ENCODE results near the gene ABHD12B. TPM values are rescaled to one million over a fixed set of nuclear protein-coding genes. Genes with fewer than 3 reads are reported as not detected.

ABHD12B gene
- total RNA-seq, 1 experiment from 2014 or later: not detected

DNA sequence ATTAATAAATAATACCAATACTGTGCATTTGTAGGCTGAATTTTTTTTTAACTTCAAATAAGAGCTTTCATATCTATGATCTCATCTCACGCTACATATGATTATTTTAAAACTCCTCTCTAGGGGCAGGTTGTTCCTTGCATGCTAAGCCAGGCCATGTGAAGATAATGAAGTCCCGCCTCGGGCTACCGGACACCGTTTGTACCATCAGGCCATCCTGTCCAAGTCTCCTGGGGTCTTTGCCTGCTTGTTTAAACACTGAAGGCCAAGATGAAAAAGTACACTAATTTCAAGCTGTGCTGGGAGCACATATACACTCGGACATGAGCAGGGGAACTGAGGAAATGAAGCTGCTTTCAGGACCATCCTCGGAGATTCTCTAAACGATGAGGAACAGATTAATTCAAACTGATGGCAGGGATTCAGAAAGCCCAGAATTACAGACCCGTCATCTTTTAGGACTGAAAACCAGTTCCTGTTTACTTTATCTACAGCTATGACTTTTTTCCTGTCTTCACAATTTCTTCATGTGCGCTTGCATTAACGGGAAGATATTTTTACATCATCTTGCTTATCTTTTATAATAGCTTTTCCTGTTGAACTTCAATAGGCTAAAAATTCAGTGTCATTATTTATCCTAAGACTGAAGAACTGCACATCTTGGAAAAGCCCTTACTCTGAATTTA lies 6.3 kb upstream of the ABHD12B start:
- intact Hi-C loops (cut with micrococcal nuclease; ENCODE audit: unreplicated experiment): no loop called here
- CTCF ChIA-PET: no interaction called here
- H3K36me3 Mint-ChIP-seq (ENCODE audit: insufficient read depth, unreplicated experiment): no peaks in the 10 kb centered on the region

DNA sequence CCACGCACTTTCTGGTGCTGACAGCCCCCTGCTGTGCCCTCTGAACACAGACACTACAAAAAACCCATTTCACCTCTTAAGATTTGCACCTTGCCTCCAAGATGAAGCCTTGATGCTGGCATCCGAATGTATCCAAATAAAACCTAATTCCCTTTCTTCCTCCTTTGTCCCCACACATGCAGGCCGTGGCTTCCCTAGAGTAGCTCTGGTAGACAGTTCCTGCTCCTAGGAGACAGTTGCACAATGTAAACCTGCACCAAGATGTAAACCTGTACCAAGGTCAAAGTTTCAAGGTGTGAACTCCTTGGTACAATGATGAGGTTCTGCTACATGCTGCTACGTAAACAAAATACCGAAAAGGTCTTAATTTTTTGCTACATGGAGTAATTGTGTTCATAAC lies 625 bp upstream of the ABHD12B start:
- TF ChIP-seq, protein P1, sequence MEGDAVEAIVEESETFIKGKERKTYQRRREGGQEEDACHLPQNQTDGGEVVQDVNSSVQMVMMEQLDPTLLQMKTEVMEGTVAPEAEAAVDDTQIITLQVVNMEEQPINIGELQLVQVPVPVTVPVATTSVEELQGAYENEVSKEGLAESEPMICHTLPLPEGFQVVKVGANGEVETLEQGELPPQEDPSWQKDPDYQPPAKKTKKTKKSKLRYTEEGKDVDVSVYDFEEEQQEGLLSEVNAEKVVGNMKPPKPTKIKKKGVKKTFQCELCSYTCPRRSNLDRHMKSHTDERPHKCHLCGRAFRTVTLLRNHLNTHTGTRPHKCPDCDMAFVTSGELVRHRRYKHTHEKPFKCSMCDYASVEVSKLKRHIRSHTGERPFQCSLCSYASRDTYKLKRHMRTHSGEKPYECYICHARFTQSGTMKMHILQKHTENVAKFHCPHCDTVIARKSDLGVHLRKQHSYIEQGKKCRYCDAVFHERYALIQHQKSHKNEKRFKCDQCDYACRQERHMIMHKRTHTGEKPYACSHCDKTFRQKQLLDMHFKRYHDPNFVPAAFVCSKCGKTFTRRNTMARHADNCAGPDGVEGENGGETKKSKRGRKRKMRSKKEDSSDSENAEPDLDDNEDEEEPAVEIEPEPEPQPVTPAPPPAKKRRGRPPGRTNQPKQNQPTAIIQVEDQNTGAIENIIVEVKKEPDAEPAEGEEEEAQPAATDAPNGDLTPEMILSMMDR (IDR thresholded peaks at IDR 0.05; ENCODE audit: unreplicated experiment): no peak
- BruUV-seq (replicated peaks): no TSS peak
- Mint-ChIP-seq H3K4me3 (ENCODE audit: low read depth, unreplicated experiment) (peak overlapping the region; percentile 22), H3K27me3 (ENCODE audit: unreplicated experiment) (peaks cover 70% of the 10 kb centered on the region), H3K9me3 (ENCODE audit: low read depth, unreplicated experiment) (no peaks in the 10 kb centered on the region), H3K36me3 (ENCODE audit: insufficient read depth, unreplicated experiment) (no peaks in the 10 kb centered on the region), H3K4me1 (ENCODE audit: low read depth, unreplicated experiment) (no peaks in the 10 kb centered on the region), H3K27ac (ENCODE audit: unreplicated experiment) (no peak overlapping the region)
- intact Hi-C loops (cut with micrococcal nuclease; ENCODE audit: unreplicated experiment): no loop called here
- no peak for DNase-seq
- CTCF ChIA-PET: no interaction called here

More for the DNA sequence above, 6.3 kb upstream of the ABHD12B start:
- H3K4me1 Mint-ChIP-seq (ENCODE audit: low read depth, unreplicated experiment): no peaks in the 10 kb centered on the region
- no TSS peak for BruUV-seq (replicated peaks)
- DNase-seq: no peak
- H3K9me3 Mint-ChIP-seq (ENCODE audit: low read depth, unreplicated experiment): no peaks in the 10 kb centered on the region
- peaks cover 22% of the 10 kb centered on the region for H3K27me3 Mint-ChIP-seq (ENCODE audit: unreplicated experiment)
- no peak overlapping the region for H3K4me3 Mint-ChIP-seq (ENCODE audit: low read depth, unreplicated experiment)
- TF ChIP-seq, protein P1 (IDR thresholded peaks at IDR 0.05; ENCODE audit: unreplicated experiment): no peak
- no peak overlapping the region for H3K27ac Mint-ChIP-seq (ENCODE audit: unreplicated experiment)

DNA sequence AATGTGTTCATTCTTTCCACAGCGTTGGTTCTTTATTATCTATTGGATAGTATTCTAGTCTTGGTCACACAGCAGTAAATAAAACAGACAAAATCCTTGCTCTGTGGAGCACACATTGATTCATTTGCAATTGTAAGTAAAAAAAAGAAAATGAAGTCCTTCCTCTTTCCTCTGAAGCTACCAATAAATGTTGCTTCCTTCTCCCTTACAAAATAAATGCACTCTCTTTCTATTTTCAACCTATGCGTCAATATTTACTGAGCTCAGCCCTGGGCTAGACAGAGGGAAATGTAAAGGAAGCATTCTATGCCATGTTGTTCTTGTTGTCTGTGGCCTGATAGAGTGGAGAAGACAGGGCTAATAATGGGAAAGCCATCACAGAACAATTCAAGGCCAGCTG lies 2.9 kb downstream of the ABHD12B start:
- Mint-ChIP-seq H3K36me3 (ENCODE audit: insufficient read depth, unreplicated experiment) (no peaks in the 10 kb centered on the region), H3K4me3 (ENCODE audit: low read depth, unreplicated experiment) (no peak overlapping the region), H3K27me3 (ENCODE audit: unreplicated experiment) (peaks cover 56% of the 10 kb centered on the region), H3K27ac (ENCODE audit: unreplicated experiment) (no peak overlapping the region), H3K9me3 (ENCODE audit: low read depth, unreplicated experiment) (no peaks in the 10 kb centered on the region), H3K4me1 (ENCODE audit: low read depth, unreplicated experiment) (no peaks in the 10 kb centered on the region)
- DNase-seq: no peak
- no TSS peak for BruUV-seq (replicated peaks)
- intact Hi-C loops (cut with micrococcal nuclease; ENCODE audit: unreplicated experiment): no loop called here
- TF ChIP-seq, protein P1 (IDR thresholded peaks at IDR 0.05; ENCODE audit: unreplicated experiment): no peak
- CTCF ChIA-PET: interaction anchor here (0.6 kb wide), 1 partner anchor 75 kb away, joined by 3 read pairs; no protein-coding TSS in a partner anchor

DNA sequence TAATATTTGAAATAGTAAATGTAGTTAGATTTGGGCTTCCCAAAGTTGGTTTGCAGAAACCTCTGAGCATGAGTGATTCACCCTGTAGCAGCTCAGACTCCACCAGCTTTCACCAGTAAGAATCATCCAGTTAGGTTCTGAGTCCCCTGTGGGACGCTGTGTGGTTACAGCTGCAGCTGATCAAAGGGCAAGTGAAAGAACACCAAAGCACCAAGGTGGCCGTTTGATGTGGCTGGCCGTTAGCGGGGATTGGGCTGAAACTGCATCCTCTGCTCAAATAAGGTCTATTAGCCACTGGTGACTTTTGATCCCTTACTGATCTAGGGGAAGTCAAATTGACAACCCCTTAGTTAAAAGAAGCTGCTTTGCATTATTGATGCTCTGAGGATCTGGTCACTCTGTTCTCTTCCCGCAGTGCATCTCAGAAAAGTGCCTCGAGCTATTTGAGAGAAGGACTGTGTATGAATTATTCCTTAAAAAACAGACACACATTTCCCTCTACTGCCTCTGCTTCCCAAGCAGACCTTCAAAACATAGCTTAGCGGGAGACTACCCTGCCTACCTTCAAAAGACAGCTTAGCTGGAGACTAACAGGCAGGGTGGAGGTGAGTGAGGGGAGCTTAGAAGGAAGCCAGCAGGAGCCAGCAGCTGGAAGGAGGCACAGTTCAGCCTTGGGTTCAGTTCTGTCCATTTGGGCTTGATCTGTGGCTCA lies 3.7 kb downstream of the ABHD12B start:
- H3K27ac Mint-ChIP-seq (ENCODE audit: unreplicated experiment): no peak overlapping the region
- H3K4me1 Mint-ChIP-seq (ENCODE audit: low read depth, unreplicated experiment): no peaks in the 10 kb centered on the region
- no TSS peak for BruUV-seq (replicated peaks)
- H3K9me3 Mint-ChIP-seq (ENCODE audit: low read depth, unreplicated experiment): no peaks in the 10 kb centered on the region
- CTCF ChIA-PET: interaction anchor here (0.6 kb wide), 1 partner anchor 75 kb away, joined by 3 read pairs; no protein-coding TSS in a partner anchor
- intact Hi-C loops (cut with micrococcal nuclease; ENCODE audit: unreplicated experiment): no loop called here
- no peaks in the 10 kb centered on the region for H3K36me3 Mint-ChIP-seq (ENCODE audit: insufficient read depth, unreplicated experiment)
- TF ChIP-seq, protein P1 (IDR thresholded peaks at IDR 0.05; ENCODE audit: unreplicated experiment): no peak
- H3K4me3 Mint-ChIP-seq (ENCODE audit: low read depth, unreplicated experiment): no peak overlapping the region
- DNase-seq: no peak
- peaks cover 48% of the 10 kb centered on the region for H3K27me3 Mint-ChIP-seq (ENCODE audit: unreplicated experiment)
